OCI-LY7 (cell line): ENCODE measurements around the gene SLC8A1.

Experiments used
- CTCF ChIP-seq: fragments of 200-600 bp; sonication (generic); conservative IDR thresholded peaks from 2 replicates; pipeline ENCODE4 v1.5.1; 2014; ENCODE audit warnings: mild to moderate bottlenecking, antibody characterized with exemption, low read length, moderate library complexity, mixed read lengths
- EZH2phosphoT487 ChIP-seq: fragments of 200-600 bp; sonication (generic); IDR thresholded peaks from 2 replicates; pipeline ENCODE4 v1.6.1; 2018; ENCODE audit warnings: low read depth, borderline replicate concordance, mild to moderate bottlenecking, mixed run types, antibody characterized with exemption, low read length, moderate library complexity, mixed read lengths

GRCh38 chr2:40373111-40373510, 78.8 kb downstream of the SLC8A1 start:
- TF ChIP-seq CTCF (no peak), EZH2phosphoT487 (no peak)
